ENCODE results near the gene PNKD.

PNKD gene

GRCh38 chr2:218229851-218230250 lies 40.5 kb upstream of the PNKD start:
- no peak for TF ChIP-seq CTCF (IDR thresholded peaks at IDR 0.05)

DNA sequence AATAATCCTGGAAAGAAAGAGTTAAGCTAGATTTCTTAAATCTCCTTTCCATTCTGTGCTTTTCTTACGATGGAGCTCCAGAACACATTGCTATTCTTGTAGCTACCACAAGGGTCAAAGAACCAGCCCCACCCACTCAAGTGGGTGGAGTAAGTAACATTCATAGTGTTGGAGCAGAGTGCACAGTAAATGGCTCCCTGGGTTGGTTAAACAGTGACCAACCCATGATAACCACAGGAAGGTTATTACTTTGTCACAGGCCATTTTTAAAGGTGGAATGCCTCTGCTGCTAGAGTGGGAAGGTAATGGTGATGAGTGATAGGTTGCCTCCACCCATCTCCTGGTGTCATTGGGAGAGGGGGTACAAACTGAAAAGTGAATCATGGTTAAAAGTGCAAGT lies 39.4 kb upstream of the PNKD start:
- TF ChIP-seq CTCF (IDR thresholded peaks at IDR 0.05), result no peak

DNA sequence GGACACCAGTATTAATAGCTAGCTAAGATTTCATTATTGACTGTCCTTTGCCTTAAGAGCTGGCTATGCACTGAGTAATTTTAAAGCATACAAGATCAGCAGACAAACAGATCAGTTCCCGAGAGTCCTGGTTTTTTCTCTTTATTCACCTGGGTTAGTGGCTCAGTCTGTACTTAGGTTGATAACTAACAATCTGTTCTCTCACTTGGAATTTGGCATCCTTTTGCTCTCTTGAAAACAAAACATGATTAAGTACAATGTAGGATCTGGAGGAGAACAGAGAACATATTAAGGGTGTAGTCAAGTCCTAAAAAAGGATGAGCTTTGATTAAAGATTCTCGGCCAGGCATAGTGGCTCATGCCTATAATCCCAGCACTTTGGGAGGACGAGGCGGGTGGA lies 36.8 kb upstream of the PNKD start:
- TF ChIP-seq CTCF (IDR thresholded peaks at IDR 0.05), result no peak

DNA sequence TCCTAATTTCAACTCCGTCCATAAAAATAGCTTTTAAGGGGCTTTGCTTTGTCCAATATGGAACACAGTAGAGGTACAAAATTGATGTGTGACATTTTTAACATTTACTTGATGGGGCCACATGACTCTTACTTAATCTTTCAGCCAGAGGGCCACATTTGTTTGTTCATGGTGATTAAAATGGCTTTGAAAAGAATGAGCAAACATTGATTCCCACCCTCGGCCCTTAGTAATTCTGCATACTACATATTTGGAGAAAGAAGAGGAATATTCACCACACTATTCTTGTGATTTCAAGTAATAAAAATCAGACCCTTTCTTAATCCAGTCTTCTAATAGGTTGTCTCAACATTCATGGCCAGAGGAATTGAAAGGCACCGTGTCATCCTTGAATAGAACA lies 35.8 kb upstream of the PNKD start:
- no peak for TF ChIP-seq CTCF (IDR thresholded peaks at IDR 0.05)

GRCh38 chr2:218235017-218235416 lies 35.3 kb upstream of the PNKD start:
- no peak for TF ChIP-seq CTCF (IDR thresholded peaks at IDR 0.05)

- no peak for TF ChIP-seq CTCF (IDR thresholded peaks at IDR 0.05)
Measured at GRCh38 chr2:218236829-218237228, 33.5 kb upstream of the PNKD start.

- no peak for TF ChIP-seq CTCF (IDR thresholded peaks at IDR 0.05)
Measured at GRCh38 chr2:218238887-218239286, 31.4 kb upstream of the PNKD start.

DNA sequence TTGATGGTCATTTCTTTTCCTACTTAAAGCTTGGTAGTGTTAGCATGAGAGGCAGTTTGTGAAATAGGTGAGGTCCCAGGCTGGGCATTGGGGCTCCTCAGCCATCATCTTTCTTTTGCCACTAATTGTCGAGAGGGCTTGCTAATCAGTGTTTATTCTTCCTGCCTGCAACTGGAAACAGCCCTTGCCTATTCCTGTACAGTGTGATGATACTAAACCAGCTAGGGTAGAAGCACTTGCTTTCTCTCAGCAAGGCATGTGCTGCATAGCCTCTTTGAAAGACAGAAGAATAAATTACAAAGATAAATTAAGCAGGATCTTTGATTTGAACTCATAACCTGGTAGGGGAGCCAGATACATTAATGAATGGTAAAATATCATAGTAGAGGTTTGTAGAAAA lies 26.1 kb upstream of the PNKD start:
- TF ChIP-seq CTCF (IDR thresholded peaks at IDR 0.05), result no peak
